GM18867 (cell line): ENCODE results near the gene C1QBP.
"Not testable (repeated sequence)": the region's sequence is repeated elsewhere in the genome, so short reads cannot be mapped to it uniquely, and the experiment has no call there.

Source experiments
- ATAC-seq: cut with Tn5 transposase; IDR thresholded peaks from one replicate; pipeline ENCODE4 v1.9.1; 2021; ENCODE audit warnings: mild to moderate bottlenecking, moderate library complexity; ENCODE audit not compliant: unreplicated experiment

Gene C1QBP, protein sequence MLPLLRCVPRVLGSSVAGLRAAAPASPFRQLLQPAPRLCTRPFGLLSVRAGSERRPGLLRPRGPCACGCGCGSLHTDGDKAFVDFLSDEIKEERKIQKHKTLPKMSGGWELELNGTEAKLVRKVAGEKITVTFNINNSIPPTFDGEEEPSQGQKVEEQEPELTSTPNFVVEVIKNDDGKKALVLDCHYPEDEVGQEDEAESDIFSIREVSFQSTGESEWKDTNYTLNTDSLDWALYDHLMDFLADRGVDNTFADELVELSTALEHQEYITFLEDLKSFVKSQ

DNA sequence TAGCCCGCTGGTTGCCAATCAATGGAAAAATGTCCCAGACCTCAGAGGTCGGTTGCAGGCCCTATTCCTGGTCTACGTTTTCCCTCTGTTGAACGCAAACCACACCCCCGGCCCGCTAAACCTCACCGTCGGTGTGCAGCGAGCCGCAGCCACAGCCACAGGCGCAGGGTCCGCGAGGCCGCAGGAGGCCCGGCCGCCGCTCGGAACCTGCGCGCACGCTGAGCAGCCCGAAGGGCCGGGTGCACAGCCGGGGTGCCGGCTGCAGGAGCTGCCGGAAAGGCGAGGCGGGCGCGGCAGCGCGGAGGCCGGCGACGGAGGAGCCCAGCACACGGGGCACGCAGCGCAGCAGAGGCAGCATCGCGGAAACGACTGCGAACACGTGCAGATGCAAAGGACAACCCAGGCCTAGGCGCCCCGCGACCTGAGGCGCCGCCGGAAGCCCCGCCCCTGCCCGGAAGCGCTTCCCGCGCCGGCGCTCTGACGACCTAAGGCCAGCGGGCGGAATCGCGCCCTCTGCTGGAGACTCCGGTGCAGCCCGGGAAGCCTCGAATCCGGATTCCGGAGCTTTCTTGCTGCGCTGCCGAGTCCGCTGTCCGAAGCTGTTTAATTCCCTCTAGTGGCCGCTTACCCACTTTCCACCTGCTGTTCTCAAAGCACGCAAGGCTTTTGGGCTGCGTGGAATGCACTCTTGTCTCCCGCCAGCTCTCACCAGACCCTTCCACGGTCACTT is at the start of gene C1QBP:
TSS of gene C1QBP (minus strand) at position 440 of the 730 bp plus-strand sequence. CDS start at position 358, 82 bp downstream.
- ATAC-seq = peak; percentile 84

DNA sequence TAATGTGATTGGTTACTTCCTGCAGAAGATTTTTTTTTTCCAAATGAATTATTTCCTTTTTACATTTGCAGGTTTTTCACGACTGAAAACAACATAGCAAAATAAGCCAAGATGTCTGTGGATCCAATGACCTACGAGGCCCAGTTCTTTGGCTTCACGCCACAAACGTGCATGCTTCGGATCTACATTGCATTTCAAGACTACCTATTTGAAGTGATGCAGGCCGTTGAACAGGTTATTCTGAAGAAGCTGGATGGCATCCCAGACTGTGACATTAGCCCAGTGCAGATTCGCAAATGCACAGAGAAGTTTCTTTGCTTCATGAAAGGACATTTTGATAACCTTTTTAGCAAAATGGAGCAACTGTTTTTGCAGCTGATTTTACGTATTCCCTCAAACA is 49.8 kb upstream of the C1QBP start:
- ATAC-seq = no peak

DNA sequence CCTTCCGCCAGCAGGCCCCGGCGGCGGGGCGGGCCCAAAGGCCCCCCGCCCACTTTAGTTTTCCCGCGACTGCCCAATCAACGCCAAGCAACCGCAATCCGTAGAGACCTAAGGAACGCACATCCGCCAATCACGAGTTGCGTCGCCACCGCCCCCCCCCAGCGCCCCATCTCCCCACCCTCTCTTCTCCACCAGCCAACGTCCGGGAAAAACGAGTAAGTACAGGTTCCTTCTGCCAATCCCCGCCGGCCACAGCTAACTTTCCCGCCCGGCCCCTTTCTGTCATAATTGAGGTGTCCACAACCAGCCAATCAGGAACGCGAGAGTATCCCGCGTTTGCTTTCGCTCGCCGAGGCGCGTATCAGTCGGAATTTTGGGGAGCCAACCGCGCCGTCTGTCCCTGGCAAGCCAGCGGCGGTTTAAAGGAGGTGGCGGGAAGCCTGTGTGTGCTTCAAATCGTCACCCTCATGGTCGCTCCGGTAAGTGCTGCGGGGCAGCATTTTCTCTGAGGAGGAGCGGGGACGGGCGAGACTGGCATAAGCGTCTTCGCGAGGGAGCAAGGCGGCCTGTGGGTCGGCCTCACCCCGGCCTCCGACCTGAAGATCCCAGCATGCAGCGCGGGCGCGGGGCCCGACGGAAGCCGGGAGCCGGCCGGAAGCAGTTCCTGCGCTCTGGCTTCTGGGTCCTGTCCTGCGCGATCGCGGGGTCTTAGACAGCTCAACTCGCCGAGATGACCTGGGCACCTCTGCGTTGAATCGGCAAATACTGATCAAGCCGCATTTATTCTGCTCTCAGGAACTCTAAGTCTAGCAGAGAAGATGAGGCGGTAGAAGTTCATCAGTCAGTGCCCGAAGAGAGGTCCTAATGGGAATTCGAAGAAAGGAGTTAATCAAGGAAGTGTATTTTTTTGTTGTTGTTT is 47.5 kb upstream of the C1QBP start, which contains the start of gene MIS12:
TSS of gene MIS12 (plus strand) at position 361 of the 919 bp plus-strand sequence. CDS start 2,297 bp downstream, outside the sequence.
- peak; percentile 80 for ATAC-seq

DNA sequence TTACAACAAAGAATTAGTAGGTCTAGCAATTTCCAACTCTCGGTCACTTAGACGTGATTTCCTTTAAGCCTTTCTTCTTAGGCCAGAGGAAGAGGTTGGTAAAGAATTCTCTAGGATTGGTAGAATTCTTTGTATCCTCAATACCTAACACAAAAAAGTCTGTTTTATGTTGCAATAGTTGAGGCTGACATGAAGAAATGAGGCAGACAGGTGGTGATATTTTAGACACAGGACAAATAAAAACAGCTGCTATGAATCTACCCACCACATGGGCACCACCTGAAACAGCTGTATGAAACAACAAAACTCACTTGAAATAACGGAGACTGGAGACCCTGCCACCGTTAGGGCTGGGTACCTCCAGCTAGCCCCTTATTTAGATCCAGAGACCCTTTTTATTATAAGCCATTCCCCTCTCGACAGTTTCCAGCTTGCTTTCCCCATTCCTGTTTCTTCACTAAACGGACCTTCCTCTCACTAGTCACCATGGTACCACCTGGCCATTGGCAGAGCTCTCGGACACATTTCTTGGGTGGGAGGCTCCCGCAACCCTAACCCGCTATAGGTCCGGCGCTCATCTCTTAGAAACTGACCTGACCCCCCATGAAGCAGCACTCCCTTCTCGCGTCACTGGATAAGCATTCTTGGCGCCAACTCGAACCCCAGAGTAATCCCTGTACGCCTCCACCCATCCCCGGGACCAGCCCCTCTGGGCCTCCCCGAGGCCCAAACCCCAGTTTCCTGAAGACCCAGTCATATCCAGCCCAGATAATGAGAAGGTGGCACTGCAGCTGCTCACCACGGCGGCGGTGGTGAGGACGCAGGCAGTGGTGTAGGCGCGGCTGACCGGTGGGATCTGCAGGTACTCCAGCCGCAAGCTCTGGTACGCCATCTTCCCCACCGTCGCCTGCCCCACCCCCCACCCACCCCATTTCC is 46.6 kb upstream of the C1QBP start, which contains the start of gene DERL2:
TSS of gene DERL2 (minus strand) at position 909 of the 936 bp plus-strand sequence. CDS start at position 892, 17 bp downstream.
- no peak for ATAC-seq

DNA sequence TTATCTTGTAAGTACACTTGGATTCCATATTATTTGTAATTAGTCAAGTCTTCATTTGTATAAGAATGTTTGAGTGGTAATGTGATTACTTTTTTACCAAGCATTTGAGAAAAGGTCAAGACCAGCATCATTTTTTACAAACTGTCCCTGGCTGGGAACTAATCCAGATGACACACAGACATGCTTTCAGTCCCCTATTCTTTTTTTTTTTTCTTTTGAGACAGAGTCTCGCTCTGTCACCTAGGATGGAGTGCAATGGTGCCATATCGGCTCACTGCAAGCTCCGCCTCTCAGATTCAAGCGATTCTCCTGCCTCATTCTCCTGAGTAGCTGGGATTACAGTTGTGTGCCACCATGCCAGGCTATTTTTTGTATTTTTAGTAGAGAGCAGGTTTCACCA is 42.5 kb upstream of the C1QBP start:
- no peak for ATAC-seq

DNA sequence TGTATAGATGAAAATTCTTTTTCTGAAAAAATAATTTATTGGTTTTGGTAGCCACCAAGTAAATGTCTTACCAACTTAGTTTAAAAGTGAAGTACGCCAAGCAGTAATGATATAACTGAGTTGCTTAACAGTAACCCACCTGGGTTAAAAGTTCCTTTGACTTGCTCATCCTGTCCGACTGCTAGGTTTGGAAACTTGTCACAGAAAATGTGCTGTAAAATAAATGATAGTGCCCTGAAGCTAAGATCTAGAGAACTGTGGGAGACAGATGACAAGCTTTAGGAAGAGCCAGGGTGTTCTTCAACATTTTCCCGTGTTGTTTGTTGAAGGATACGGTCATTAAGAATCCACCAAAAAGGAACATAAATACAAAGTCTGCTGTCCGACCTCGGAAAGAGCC is 42.0 kb upstream of the C1QBP start:
- ATAC-seq = no peak

DNA sequence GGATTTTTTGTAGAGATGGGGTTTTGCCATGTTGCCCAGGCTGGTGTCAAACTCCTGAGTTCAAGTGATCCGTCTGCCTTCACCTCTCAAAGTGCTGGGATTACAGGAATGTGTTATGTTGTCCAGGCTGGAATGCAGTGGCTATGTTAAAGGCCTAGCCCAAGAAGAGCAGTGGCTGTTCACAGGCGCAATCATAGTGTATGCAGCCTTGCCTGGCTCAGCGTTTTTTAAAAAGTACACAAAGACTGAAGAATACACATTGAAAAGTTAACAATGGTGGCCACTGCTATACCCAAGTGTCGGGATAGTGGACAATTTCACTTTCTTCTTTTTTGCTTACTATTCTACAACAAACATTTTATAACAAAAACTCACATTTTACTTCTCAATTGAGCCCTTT is 40.0 kb upstream of the C1QBP start:
- ATAC-seq = no peak

DNA sequence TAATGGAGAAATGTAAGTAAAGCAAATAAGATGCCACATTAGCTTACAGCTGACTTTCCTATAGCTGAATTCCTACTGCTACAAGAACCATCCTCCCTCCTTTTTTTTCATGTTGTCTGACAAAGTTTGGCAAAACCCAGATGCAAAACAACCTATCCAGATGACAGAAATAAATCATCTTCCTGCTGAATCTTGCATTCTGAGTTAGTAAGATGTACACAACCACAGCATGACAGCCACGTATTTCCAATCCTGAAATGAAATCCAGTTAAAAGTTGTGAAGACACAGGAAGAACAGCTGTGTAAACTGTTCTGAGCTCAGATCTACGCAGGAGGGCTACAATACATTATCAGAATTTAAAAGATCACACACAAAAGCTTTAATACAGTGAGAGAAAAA is 35.0 kb upstream of the C1QBP start:
- ATAC-seq = no peak

DNA sequence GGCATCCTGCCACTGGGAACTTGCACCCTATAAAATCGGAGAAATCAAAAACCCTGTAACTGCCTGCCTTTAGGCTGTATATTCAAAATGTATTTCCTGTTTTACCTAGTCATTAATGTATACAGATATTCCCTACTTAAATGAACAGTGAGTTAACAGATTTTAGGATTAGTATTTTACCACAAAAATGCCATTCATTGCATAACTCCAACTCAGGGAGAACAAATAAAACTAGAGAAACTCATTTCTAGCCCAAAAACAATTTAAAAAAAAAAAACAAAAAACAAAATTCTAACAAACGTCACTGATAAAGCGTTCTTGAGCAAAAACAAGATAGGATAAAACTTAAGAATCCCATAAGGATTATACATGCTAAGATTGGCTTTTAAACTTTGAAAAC is 33.6 kb upstream of the C1QBP start:
- no peak for ATAC-seq

DNA sequence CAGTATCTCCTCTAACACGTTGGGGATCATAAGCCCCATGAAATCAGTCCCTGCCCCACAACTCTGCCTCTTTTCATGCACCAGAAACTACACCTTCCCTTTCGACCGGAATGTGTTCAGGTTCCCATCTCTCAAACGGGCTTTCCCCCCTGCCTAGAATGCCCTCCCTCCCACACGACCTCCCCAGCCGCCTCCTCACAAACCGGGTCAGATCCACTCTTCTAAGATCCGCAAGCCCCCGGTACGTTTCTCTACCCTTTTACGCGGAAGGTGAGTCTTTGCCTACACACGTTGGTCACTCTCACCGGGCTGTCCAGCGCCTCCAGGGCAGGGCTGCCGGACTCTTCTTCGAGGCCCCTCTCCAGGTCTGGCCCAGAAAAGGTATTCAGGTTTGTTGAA is 29.1 kb upstream of the C1QBP start:
- ATAC-seq = no peak

DNA sequence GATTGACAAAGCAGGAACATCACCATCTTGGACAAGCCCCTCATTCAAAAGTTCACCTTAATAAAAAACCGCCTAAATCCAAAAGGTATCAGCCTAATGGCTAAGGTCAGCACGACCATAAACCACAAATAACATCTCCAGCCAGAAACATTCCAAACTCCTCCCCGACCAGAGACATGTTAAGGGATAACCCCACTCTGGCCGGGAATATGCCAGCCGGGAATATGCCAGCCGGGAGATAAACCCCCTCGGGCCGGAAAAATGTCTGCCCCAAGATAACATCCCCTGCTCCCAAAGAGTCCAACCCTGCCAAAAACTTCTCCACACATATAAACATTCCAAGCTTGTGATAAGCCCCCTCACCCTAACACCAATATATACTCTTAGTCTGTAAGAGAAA is 28.5 kb upstream of the C1QBP start:
- ATAC-seq = no peak

DNA sequence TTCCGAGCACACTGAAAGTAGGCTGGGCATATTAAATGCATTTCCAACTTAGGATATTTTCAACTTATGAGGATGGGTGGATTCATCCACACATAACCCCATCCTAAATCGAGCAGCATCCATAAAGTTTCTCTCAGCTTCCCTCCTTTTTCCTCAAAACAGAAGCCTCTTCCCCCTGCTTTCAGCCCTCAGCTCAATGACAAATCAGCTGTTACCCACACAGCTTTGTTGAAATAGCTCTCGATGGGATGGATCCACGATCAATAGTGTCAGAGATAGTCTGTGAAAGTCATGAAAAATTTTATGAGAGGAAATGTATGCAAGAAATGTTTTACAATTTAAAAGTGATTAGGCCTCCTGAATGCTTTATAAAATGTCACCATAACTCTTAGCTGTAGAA is 27.3 kb upstream of the C1QBP start:
- ATAC-seq = no peak

DNA sequence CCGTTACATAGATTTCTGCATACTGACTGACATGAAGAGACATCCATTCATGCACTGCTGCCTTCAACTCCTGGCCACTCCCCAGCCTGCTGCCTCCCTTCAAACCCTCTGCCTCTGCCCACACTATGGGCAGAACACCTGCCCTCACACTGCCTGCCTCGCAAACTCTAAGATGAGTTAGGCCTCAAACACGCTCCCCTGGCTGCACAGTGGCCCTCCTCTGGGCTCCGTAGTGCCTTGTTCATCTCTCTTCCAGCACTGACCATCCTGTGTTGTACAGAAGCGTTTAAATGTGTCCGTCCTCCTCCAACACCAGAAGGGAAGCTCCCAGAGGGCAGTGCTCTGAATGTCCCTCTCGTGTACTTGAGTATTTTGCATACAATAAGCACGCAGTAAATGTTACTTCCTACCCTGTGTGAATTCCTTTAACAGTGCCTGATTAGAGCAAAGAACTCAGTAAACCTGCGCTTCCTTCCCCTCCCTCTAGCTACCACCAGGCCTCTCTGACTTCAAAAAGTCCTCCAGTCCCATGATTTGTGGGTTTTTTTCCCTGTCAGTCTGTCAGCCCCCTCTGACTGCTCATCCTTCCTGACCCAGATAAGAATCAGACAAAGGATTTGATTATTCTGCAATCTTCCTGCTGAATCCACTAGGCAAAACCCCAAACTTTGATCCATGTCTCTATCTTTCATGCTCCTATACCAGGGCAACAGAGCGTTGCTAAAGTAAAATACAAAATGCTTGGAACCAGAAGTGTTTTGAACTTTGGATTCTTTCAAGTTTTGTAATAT is 26.0 kb upstream of the C1QBP start:
- no peak for ATAC-seq

DNA sequence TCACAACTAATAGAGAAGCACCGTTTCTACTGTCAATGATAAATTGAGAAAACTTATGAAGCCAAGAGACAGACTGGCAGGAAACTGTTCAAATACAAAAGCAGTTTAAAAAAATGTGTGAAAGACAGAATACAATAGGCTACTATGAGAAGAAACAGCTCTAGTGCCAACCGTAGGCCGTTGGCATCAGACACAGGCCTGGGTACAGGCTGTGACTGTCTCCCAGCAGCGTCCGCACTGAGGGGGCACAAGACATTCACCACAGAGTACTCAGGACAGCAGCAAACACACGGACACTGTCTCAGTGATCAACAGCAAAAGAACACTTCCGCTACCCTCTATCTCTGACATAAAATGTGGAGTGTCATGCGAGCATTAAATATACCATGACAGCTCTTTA is 7.8 kb upstream of the C1QBP start:
- ATAC-seq = no peak

DNA sequence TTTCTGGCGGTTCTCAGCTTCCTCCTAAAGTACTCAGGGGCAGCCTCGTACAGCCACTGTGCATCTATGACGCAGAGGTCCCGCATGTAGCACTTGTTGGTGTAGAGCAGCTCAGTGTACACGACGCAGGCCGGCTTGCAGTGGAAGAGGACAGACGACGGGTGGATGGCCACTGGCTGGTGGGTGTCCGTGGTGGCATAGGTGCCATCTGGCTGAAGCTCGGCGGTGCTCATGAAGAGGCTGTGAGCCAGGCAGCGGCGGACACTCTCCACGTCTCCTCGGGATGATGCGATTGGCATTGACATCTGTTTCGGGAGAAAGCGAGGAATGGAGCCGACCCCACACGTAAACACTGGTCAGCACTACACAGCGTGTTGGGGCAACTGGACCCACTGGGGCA is 5.3 kb upstream of the C1QBP start:
- ATAC-seq = no peak

DNA sequence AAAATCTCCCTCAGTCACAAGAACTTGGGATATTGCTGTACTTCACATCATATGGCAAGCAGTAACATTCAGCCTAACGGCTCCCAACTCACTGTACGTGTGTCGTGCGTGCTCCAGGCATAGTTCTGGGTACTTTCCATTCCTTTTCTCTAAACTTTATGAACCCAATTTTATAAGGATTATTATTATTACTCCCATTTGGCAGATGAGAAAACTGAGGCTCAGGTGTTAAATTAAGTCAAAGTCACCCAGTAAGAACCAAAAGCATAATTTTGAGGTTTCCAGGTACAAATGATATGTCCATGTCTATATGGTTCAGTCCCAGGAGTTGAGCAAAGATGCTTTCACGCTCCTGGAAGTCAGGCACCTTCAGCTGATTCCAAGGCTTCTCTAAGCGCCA is 4.8 kb upstream of the C1QBP start:
- no peak for ATAC-seq

DNA sequence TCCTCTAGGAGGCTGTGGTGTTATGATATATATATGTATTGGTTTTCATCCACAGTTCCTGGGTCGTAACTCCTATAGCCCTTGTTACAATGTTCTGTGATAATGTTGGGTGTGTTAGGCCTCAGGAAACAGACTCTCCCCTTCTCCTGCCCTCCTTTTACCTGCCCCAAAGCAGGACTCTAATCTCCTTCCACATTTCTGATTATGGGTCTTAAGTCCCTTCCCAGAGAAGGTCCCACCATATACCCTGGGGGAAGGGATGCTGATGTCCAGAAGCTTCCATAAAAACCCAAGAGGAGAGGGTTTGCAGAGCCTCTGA is 450 bp upstream of the C1QBP start:
- ATAC-seq = no peak

DNA sequence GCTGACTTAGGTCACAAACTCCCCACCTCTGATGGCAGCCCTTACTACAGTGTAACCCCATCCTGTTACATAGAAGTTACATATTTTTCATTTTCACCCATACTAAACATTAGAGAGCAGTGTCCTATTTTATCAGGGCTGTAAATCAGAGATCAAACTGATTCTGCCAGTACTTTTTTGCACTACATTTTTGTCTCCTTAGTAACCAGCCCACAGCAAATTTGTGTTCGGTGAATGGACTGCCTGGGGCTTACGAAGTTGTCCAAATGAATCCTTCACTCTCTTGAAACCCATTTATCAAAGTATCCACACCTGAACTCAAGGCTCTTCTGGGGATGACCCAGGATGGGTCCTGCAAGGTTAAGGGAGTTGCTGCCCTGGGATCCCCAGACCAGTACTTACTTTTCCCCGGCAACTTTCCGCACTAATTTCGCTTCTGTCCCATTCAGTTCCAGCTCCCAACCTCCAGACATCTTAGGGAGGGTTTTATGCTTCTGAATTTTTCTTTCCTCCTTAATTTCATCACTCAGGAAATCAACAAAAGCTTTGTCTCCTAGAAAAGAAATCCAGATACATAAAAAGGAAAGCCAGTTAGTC is 1.1 kb downstream of the C1QBP start:
- no peak for ATAC-seq

DNA sequence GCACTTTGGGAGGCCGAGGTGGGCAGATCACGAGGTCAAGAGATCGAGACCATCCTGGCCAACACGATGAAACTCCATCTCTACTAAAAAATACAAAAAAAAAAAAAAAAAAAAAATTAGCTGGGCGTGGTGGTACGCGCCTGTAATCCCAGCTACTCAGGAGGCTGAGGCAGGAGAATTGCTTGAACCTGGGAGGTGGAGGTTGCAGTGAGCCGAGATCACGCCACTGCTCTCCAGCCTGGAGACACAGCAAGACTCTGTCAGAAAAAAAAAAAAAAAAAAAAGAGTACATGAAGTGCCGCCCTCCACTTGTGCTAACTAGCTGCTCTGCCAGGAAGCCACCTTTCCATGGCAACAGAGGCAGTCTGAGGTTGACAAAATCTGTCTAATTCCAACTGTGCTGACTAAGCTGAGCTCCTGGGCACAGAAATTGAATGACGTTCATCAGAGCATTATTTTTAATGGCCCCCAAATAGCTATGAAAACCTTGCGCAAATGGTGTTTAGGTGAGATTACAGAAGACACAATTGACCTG is 3.1 kb downstream of the C1QBP start:
- not testable (repeated sequence) for ATAC-seq
